A673 (cell line): ENCODE measurements around the gene ITSN1. TPM values are rescaled to one million over a fixed set of nuclear protein-coding genes. Genes with fewer than 3 reads are reported as not detected.
"Not testable (repeated sequence)": the region's sequence is repeated elsewhere in the genome, so short reads cannot be mapped to it uniquely, and the experiment has no call there.

Experiments
- BruUV-seq: library from RNA; stranded (reverse); fragments of 400-500 nt; replicated peaks from 2 replicates; lab custom pipeline; 2021; lab: Mats Ljungman, UMichigan
- CTCF ChIA-PET: fragments of 300-600 bp; sonication (Branson Sonifier 250); formaldehyde crosslinking; loops from one replicate; lab custom pipeline; 2022; ENCODE audit warnings: antibody characterized with exemption; lab: Charles Lee
- POLR2A ChIA-PET: fragments of 300-600 bp; sonication (Branson Sonifier 250); formaldehyde crosslinking; loops from one replicate; lab custom pipeline; 2022; ENCODE audit warnings: antibody characterized with exemption; ENCODE audit not compliant: low non-redundant PET; lab: Charles Lee
- DNase-seq: peaks from one replicate; pipeline ENCODE4 v3.0.0-alpha.2; 2015; ENCODE audit warnings: low spot score
- H3K27ac ChIP-seq: fragments of 200-600 bp; sonication (generic); 2 replicates; pipeline ENCODE4 v1.5.1; 2016; ENCODE audit warnings: mixed run types, low read depth, mild to moderate bottlenecking, mixed read lengths, antibody characterized with exemption, low read length; ENCODE audit not compliant: poor library complexity, severe bottlenecking
- H3K27me3 ChIP-seq: fragments of 200-600 bp; sonication (generic); replicated peaks from 2 replicates; pipeline ENCODE4 v1.6.1; 2017; ENCODE audit warnings: mixed run types, low read depth, mild to moderate bottlenecking, mixed read lengths, antibody characterized with exemption, low read length; ENCODE audit not compliant: insufficient read depth, poor library complexity
- H3K36me3 ChIP-seq: fragments of 200-600 bp; sonication (generic); 2 replicates; pipeline ENCODE4 v1.6.1; 2016; ENCODE audit warnings: mixed run types, mild to moderate bottlenecking, mixed read lengths, antibody characterized with exemption, low read length; ENCODE audit not compliant: insufficient read depth, poor library complexity, severe bottlenecking
- H3K4me1 ChIP-seq: fragments of 200-600 bp; sonication (generic); 2 replicates; pipeline ENCODE4 v1.6.1; 2017; ENCODE audit warnings: mixed run types, mild to moderate bottlenecking, mixed read lengths, antibody characterized with exemption, low read length; ENCODE audit not compliant: insufficient read depth, poor library complexity, severe bottlenecking
- H3K4me3 ChIP-seq: fragments of 200-600 bp; sonication (generic); 2 replicates; pipeline ENCODE4 v1.5.1; 2016; ENCODE audit warnings: low read depth, mixed run types, mild to moderate bottlenecking, mixed read lengths, low read length; ENCODE audit not compliant: poor library complexity, severe bottlenecking
- H3K9me3 ChIP-seq: fragments of 200-600 bp; sonication (generic); 2 replicates; pipeline ENCODE4 v1.6.1; 2016; ENCODE audit warnings: mixed run types, low read depth, mild to moderate bottlenecking, mixed read lengths, antibody characterized with exemption, low read length; ENCODE audit not compliant: poor library complexity, severe bottlenecking
- EZH2 ChIP-seq: fragments of 200-600 bp; sonication (generic); IDR thresholded peaks from 2 replicates; pipeline ENCODE4 v1.6.1; 2017; ENCODE audit warnings: borderline replicate concordance, low read depth, mild to moderate bottlenecking, mixed read lengths, antibody characterized with exemption, low read length; ENCODE audit not compliant: poor library complexity, severe bottlenecking
- intact Hi-C: fragments of 100-400 bp; cut with micrococcal nuclease; formaldehyde crosslinking; loops from one replicate; pipeline ENCODE4 v1.10.0; 2022; ENCODE audit not compliant: unreplicated experiment
- total RNA-seq: library from RNA; stranded (reverse); gene quantifications from 2 replicates; pipeline ENCODE4 v1.2.3, GENCODE V29; 2021
- TF ChIP-seq, protein P1 (sequence below): fragments of 300-800, 200-600 bp; sonication (generic); conservative IDR thresholded peaks from 2 replicates; pipeline ENCODE4 v1.5.1; 2017; ENCODE audit warnings: low read depth, mild to moderate bottlenecking, antibody characterized with exemption, low read length, moderate library complexity, mixed read lengths

The ITSN1 gene
- total RNA-seq, 1 experiment from 2014 or later, result 54.2 TPM

DNA sequence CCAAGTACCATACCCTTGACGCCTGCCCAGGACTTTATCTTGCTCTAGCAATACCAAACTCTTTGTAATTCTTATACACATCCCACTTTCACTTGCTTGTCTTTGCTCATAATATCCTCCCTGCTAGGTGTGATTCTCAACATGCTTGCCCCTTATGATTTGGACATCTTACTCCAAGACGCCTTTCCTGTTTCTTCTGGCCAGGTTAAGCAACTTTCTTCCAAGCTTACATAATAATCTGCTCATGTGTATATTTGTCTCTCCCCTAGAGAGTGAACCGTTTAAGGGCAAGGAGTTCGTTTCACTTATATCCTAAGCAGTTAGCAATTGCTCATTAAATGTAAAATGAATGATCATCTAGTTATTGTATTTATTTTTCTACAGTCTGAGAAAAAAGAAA lies 22.6 kb upstream of the ITSN1 start:
- TF ChIP-seq, protein P1, sequence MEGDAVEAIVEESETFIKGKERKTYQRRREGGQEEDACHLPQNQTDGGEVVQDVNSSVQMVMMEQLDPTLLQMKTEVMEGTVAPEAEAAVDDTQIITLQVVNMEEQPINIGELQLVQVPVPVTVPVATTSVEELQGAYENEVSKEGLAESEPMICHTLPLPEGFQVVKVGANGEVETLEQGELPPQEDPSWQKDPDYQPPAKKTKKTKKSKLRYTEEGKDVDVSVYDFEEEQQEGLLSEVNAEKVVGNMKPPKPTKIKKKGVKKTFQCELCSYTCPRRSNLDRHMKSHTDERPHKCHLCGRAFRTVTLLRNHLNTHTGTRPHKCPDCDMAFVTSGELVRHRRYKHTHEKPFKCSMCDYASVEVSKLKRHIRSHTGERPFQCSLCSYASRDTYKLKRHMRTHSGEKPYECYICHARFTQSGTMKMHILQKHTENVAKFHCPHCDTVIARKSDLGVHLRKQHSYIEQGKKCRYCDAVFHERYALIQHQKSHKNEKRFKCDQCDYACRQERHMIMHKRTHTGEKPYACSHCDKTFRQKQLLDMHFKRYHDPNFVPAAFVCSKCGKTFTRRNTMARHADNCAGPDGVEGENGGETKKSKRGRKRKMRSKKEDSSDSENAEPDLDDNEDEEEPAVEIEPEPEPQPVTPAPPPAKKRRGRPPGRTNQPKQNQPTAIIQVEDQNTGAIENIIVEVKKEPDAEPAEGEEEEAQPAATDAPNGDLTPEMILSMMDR, result no peak

DNA sequence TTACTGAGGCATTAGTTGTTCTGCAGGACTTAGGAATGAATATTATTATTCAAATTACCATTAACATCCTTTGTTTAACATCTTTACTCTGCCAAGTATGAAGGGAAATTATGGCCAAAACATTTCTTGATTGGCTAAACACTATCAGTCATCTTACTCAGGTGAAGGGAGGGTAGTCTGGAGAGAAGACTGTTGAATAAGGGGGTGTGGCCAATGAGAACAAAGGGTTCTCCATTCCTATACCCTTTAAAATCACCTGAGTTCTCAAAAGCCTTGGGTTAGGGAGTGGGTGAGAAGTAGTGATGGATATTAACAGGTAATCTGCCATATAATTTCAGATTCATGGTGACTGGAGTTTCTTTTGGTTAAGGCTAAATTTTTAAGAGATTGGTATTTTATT lies 20.0 kb upstream of the ITSN1 start:
- POLR2A ChIA-PET, result no interaction called here
- no peaks in the 10 kb centered on the region for H3K27me3 ChIP-seq
- no peak for DNase-seq
- no peak overlapping the region for H3K27ac ChIP-seq
- no peak overlapping the region for H3K4me3 ChIP-seq
- peaks cover 25% of the 10 kb centered on the region for H3K36me3 ChIP-seq
- intact Hi-C loops, result no loop called here
- H3K4me1 ChIP-seq, result peaks cover 9% of the 10 kb centered on the region
- no TSS peak for BruUV-seq
- no peaks in the 10 kb centered on the region for H3K9me3 ChIP-seq
- CTCF ChIA-PET, result no interaction called here
- no peak for TF ChIP-seq EZH2
- TF ChIP-seq, protein P1, result no peak

More for the DNA sequence above, 22.6 kb upstream of the ITSN1 start:
- Histone ChIP-seq H3K4me3 (no peak overlapping the region), H3K36me3 (peaks cover 26% of the 10 kb centered on the region), H3K27ac (no peak overlapping the region), H3K4me1 (no peaks in the 10 kb centered on the region), H3K9me3 (no peaks in the 10 kb centered on the region), H3K27me3 (no peaks in the 10 kb centered on the region)
- intact Hi-C loops, result no loop called here
- BruUV-seq, result no TSS peak
- ChIA-PET POLR2A (no interaction called here), CTCF (interaction anchor here (0.6 kb wide), 1 partner anchor 31 kb away, joined by 4 read pairs; the partner anchor contains the start of gene DONSON)
- DNase-seq, result no peak

DNA sequence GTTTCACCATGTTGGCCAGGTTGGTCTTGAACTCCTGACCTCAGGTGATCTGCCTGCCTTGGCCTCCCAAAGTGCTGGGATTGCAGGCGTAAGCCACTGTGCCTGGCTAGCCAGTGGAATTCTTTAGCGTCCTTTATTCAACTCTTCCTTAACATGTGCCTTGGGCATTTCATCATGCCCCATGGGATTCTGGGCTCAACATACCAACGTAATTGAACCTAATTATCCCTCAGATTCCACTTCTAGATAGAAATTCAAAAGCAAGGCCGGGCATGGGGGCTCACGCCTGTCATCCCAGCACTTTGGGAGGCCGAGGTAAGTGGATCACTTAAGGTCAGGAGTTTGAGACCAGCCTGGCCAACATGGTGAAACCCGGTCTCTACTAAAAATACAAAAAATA lies 16.1 kb upstream of the ITSN1 start:
- POLR2A ChIA-PET, result interaction anchor here (0.7 kb wide), 1 partner anchor 135 kb away, joined by 3 read pairs; the partner anchor contains the start of gene DNAJC28
- H3K27ac ChIP-seq, H3K4me3 ChIP-seq, H3K4me1 ChIP-seq, H3K9me3 ChIP-seq, BruUV-seq, H3K27me3 ChIP-seq, intact Hi-C loops: not testable (repeated sequence)
- peaks cover 29% of the 10 kb centered on the region for H3K36me3 ChIP-seq
- CTCF ChIA-PET, result interaction anchor here (0.6 kb wide), 1 partner anchor 276 kb away, joined by 3 read pairs; no protein-coding TSS in a partner anchor
- DNase-seq, result peak; percentile 60

DNA sequence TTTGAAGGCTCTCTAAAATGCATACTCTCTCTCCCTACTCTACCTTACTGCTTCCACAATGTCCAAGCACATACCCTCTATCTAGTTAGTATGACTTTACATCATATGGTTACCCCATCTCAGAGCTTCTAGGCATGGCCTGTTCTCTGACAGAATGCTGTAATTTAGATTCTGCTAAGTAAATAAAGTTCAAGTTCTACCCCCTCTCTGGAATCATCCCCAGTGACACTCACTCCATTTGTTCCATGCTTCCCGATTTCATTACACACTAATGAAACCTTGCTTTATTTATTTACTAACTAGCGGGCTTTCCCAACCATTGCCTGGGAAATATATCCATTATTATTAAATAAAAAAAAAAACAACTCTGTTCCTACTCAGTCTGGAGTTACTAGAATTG lies 8.0 kb upstream of the ITSN1 start:
- Histone ChIP-seq H3K4me3 (no peak overlapping the region), H3K4me1 (no peaks in the 10 kb centered on the region), H3K9me3 (no peaks in the 10 kb centered on the region), H3K27ac (no peak overlapping the region), H3K27me3 (no peaks in the 10 kb centered on the region), H3K36me3 (peaks cover 30% of the 10 kb centered on the region)
- no peak for DNase-seq
- ChIA-PET CTCF (no interaction called here), POLR2A (no interaction called here)
- intact Hi-C loops, result no loop called here
- no TSS peak for BruUV-seq
- TF ChIP-seq, protein P1, result no peak
- TF ChIP-seq EZH2, result no peak
